MM.1S (cell line): ENCODE data around the gene VRK3.

Source experiments
- DNase-seq: peaks from one replicate; pipeline ENCODE4 v3.0.0-alpha.2; 2015
- H2AFZ ChIP-seq: fragments of 300-600 bp; sonication (generic); 2 replicates; pipeline ENCODE4 v1.6.0; 2016; ENCODE audit warnings: antibody characterized with exemption, low read length
- H3F3A ChIP-seq: fragments of 300-600 bp; sonication (generic); 2 replicates; pipeline ENCODE4 v1.6.1; 2016; ENCODE audit warnings: mild to moderate bottlenecking, antibody characterized with exemption, low read length, moderate library complexity, mixed read lengths; ENCODE audit not compliant: insufficient read depth
- H3K27ac ChIP-seq: fragments of 300-600 bp; sonication (generic); 2 replicates; pipeline ENCODE4 v1.5.1; 2016; ENCODE audit warnings: mild to moderate bottlenecking, low read length
- H3K27me3 ChIP-seq: fragments of 300-600 bp; sonication (generic); replicated peaks from 2 replicates; pipeline ENCODE4 v1.6.0; 2016; ENCODE audit warnings: low read length; ENCODE audit not compliant: insufficient read depth
- H3K36me3 ChIP-seq: fragments of 300-600 bp; sonication (generic); replicated peaks from 2 replicates; pipeline ENCODE4 v1.6.1; 2016; ENCODE audit warnings: mild to moderate bottlenecking, low read length, mixed read lengths; ENCODE audit not compliant: insufficient read depth
- H3K4me1 ChIP-seq: fragments of 300-600 bp; sonication (generic); 2 replicates; pipeline ENCODE4 v1.6.1; 2016; ENCODE audit warnings: low read length, mixed read lengths
- H3K4me2 ChIP-seq: fragments of 300-600 bp; sonication (generic); 2 replicates; pipeline ENCODE4 v1.6.0; 2016; ENCODE audit warnings: low read depth, low read length
- H3K4me3 ChIP-seq: fragments of 300-600 bp; sonication (generic); 2 replicates; pipeline ENCODE4 v1.5.1; 2016; ENCODE audit warnings: low read length, mixed read lengths
- H3K79me2 ChIP-seq: fragments of 300-600 bp; sonication (generic); 2 replicates; pipeline ENCODE4 v1.6.1; 2016; ENCODE audit warnings: mixed run types, low read length, mixed read lengths
- H3K9ac ChIP-seq: fragments of 300-600 bp; sonication (generic); 2 replicates; pipeline ENCODE4 v1.6.1; 2016; ENCODE audit warnings: low read length, mixed read lengths
- H3K9me2 ChIP-seq: fragments of 300-600 bp; sonication (generic); replicated peaks from 2 replicates; pipeline ENCODE4 v1.6.1; 2016; ENCODE audit warnings: mild to moderate bottlenecking, low read length, mixed read lengths; ENCODE audit not compliant: insufficient read depth
- H3K9me3 ChIP-seq: fragments of 300-600 bp; sonication (generic); replicated peaks from 2 replicates; pipeline ENCODE4 v1.6.1; 2016; ENCODE audit warnings: mild to moderate bottlenecking, low read length, mixed read lengths; ENCODE audit not compliant: insufficient read depth
- H4K20me1 ChIP-seq: fragments of 300-600 bp; sonication (generic); 2 replicates; pipeline ENCODE4 v1.6.1; 2016; ENCODE audit warnings: mild to moderate bottlenecking, low read length, moderate library complexity, mixed read lengths; ENCODE audit not compliant: insufficient read depth
- CTCF ChIP-seq: fragments of 300-600 bp; sonication (generic); IDR thresholded peaks from 2 replicates; pipeline ENCODE4 v1.5.1; 2016; ENCODE audit warnings: antibody characterized with exemption, low read length, mixed read lengths
- EZH2 ChIP-seq: fragments of 300-600 bp; sonication (generic); optimal IDR thresholded peaks from 2 replicates; pipeline ENCODE3; 2017; ENCODE audit warnings: low read depth, mild to moderate bottlenecking, antibody characterized with exemption, low read length, mixed read lengths
- EZH2phosphoT487 ChIP-seq: fragments of 300-600 bp; sonication (generic); IDR thresholded peaks from 2 replicates; pipeline ENCODE4 v1.6.1; 2018; ENCODE audit warnings: antibody characterized with exemption, low read length

The VRK3 gene

GRCh38 chr19:50003810-50004419 lies 21.3 kb downstream of the VRK3 start:
- peaks cover 20% of the 10 kb centered on the region for H3K4me1 ChIP-seq
- no peak overlapping the region for H2AFZ ChIP-seq
- H3K36me3 ChIP-seq = 0 out of 2 replicates have a peak, but pooled peaks cover 3% of the 10 kb centered on the region
- peaks cover 5% of the 10 kb centered on the region; the same call in 1 of the 2 replicates for H3K79me2 ChIP-seq
- no peaks in the 10 kb centered on the region for H3K9me3 ChIP-seq
- peak; percentile 66 for DNase-seq
- H3F3A ChIP-seq = no peaks in the 10 kb centered on the region
- no peak overlapping the region for H3K4me3 ChIP-seq
- peak overlapping the region; percentile 63; the same call in 1 of the 2 replicates for H3K4me2 ChIP-seq
- no peak overlapping the region for H3K9ac ChIP-seq
- H3K27me3 ChIP-seq = no peaks in the 10 kb centered on the region
- no peaks in the 10 kb centered on the region for H3K9me2 ChIP-seq
- no peaks in the 10 kb centered on the region for H4K20me1 ChIP-seq
- TF ChIP-seq EZH2phosphoT487 = no peak
- TF ChIP-seq CTCF = no peak
- TF ChIP-seq EZH2 = no peak
- H3K27ac ChIP-seq = peak overlapping the region; percentile 46; the same call in 1 of the 2 replicates

- Histone ChIP-seq H3F3A (no peaks in the 10 kb centered on the region), H3K4me1 (peaks cover 20% of the 10 kb centered on the region), H4K20me1 (no peaks in the 10 kb centered on the region), H3K27ac (peak overlapping the region; percentile 46; the same call in 1 of the 2 replicates), H3K4me3 (no peak overlapping the region), H3K27me3 (no peaks in the 10 kb centered on the region), H3K9ac (no peak overlapping the region), H3K4me2 (peak overlapping the region; percentile 63; the same call in 1 of the 2 replicates), H3K79me2 (peaks cover 5% of the 10 kb centered on the region; the same call in 1 of the 2 replicates), H3K9me3 (no peaks in the 10 kb centered on the region), H3K9me2 (no peaks in the 10 kb centered on the region), H3K36me3 (0 out of 2 replicates have a peak, but pooled peaks cover 3% of the 10 kb centered on the region), H2AFZ (no peak overlapping the region)
- no peak for DNase-seq
- TF ChIP-seq CTCF (no peak), EZH2 (no peak), EZH2phosphoT487 (no peak)
Measured at GRCh38 chr19:50003254-50003788, 21.9 kb downstream of the VRK3 start.

- no peak overlapping the region for H3K27ac ChIP-seq
- no peaks in the 10 kb centered on the region for H3K9me2 ChIP-seq
- TF ChIP-seq CTCF (no peak), EZH2 (no peak), EZH2phosphoT487 (no peak)
- H3K79me2 ChIP-seq = peaks cover 5% of the 10 kb centered on the region; the same call in 1 of the 2 replicates
- no peaks in the 10 kb centered on the region for H3F3A ChIP-seq
- no peak overlapping the region for H2AFZ ChIP-seq
- no peaks in the 10 kb centered on the region for H4K20me1 ChIP-seq
- peaks cover 20% of the 10 kb centered on the region for H3K4me1 ChIP-seq
- H3K36me3 ChIP-seq = 0 out of 2 replicates have a peak, but pooled peaks cover 1% of the 10 kb centered on the region
- H3K4me3 ChIP-seq = no peak overlapping the region
- no peak overlapping the region for H3K9ac ChIP-seq
- DNase-seq = no peak
- no peak overlapping the region for H3K4me2 ChIP-seq
- no peaks in the 10 kb centered on the region for H3K27me3 ChIP-seq
- no peaks in the 10 kb centered on the region for H3K9me3 ChIP-seq
Measured at GRCh38 chr19:50002386-50002960, 22.7 kb downstream of the VRK3 start.
